SK-N-SH (cell line): ENCODE measurements around the gene GPX2. TPM values are rescaled to one million over a fixed set of nuclear protein-coding genes. Genes with fewer than 3 reads are reported as not detected.

ENCODE experiments used
- CTCF ChIA-PET: fragments of 300-600, 350-600 bp; formaldehyde crosslinking; extraction: SDS; loops from one replicate; lab custom pipeline; 2021; lab: Yijun Ruan, JAX
- POLR2A ChIA-PET: fragments of 350-600 bp; sonication (Branson Sonifier 250); formaldehyde crosslinking; extraction: SDS; loops from one replicate; lab custom pipeline; 2020; ENCODE audit warnings: antibody characterized with exemption, inconsistent platforms; lab: Yijun Ruan, JAX
- DNase-seq: peaks from one replicate; pipeline ENCODE4 v3.0.0; 2012
- H2AFZ ChIP-seq: fragments of 200-600 bp; sonication (generic); 2 replicates; pipeline ENCODE4 v1.8.1; 2016; ENCODE audit warnings: antibody characterized with exemption, mild to moderate bottlenecking, low read depth
- H3F3A ChIP-seq: fragments of 200-600 bp; sonication (generic); replicated peaks from 2 replicates; pipeline ENCODE3; 2016; ENCODE audit warnings: antibody characterized with exemption, mild to moderate bottlenecking; ENCODE audit not compliant: insufficient read depth
- H3K27ac ChIP-seq, 2 experiments: fragments of 200-500 bp in 1 of 2; fragments of 200-600 bp in 1 of 2; sonication (Bioruptor generic) in 1 of 2; sonication (generic), shearing (Covaris generic) in 1 of 2; 2 replicates each; pipeline versions ENCODE4 v1.5.1 to v1.6.1; 2014 to 2016; ENCODE audit warnings: low read depth in 2 of 2, inconsistent platforms in 1 of 2, low read length in 1 of 2, mild to moderate bottlenecking in 1 of 2, mixed read lengths in 1 of 2
- H3K27me3 ChIP-seq: fragments of 200-600 bp; sonication (generic), shearing (Covaris generic); 2 replicates; pipeline ENCODE4 v1.6.1; 2016; ENCODE audit warnings: mixed run types; ENCODE audit not compliant: insufficient read depth
- H3K36me3 ChIP-seq, 2 experiments: fragments of 200-500 bp in 1 of 2; fragments of 200-600 bp in 1 of 2; sonication (Bioruptor generic) in 1 of 2; sonication (generic) in 1 of 2; replicated peaks in 1 of 2; 2 replicates each; pipeline versions ENCODE3 to v1.5.1; 2014 to 2016; ENCODE audit warnings: low read length in 1 of 2, mild to moderate bottlenecking in 1 of 2; ENCODE audit not compliant: insufficient read depth in 2 of 2, control insufficient read depth in 1 of 2
- H3K4me1 ChIP-seq, 2 experiments: fragments of 200-500 bp in 1 of 2; fragments of 200-600 bp in 1 of 2; sonication (Bioruptor generic) in 1 of 2; sonication (generic), shearing (Covaris generic) in 1 of 2; 2 replicates each; pipeline versions ENCODE4 v1.5.1 to v1.6.1; 2014 to 2016; ENCODE audit warnings: low read depth in 1 of 2, low read length in 1 of 2, mixed run types in 1 of 2; ENCODE audit not compliant: insufficient read depth in 2 of 2, control insufficient read depth in 1 of 2
- H3K4me2 ChIP-seq: fragments of 200-600 bp; sonication (generic), shearing (Covaris generic); 2 replicates; pipeline ENCODE4 v1.6.1; 2017; ENCODE audit warnings: mixed run types
- H3K4me3 ChIP-seq, 2 experiments: fragments of 200-500 bp in 1 of 2; fragments of 200-600 bp in 1 of 2; sonication (Bioruptor generic) in 1 of 2; sonication (generic), shearing (Covaris generic) in 1 of 2; 2 replicates each; pipeline versions ENCODE4 v1.5.1 to v1.8.1; 2014 to 2016; ENCODE audit warnings: low read depth in 2 of 2, inconsistent platforms in 1 of 2, low read length in 1 of 2, mild to moderate bottlenecking in 1 of 2, mixed read lengths in 1 of 2, moderate library complexity in 1 of 2
- H3K79me2 ChIP-seq: fragments of 200-600 bp; sonication (generic); 2 replicates; pipeline ENCODE4 v1.8.1; 2017; ENCODE audit warnings: mild to moderate bottlenecking; ENCODE audit not compliant: insufficient read depth
- H3K9ac ChIP-seq: fragments of 200-600 bp; sonication (generic); 2 replicates; pipeline ENCODE4 v1.6.1; 2017; ENCODE audit warnings: mixed run types
- H3K9me2 ChIP-seq: fragments of 200-600 bp; sonication (generic); 2 replicates; pipeline ENCODE4 v1.6.1; 2017; ENCODE audit warnings: mixed run types
- H3K9me3 ChIP-seq: fragments of 200-600 bp; sonication (generic); 2 replicates; pipeline ENCODE4 v1.6.1; 2017; ENCODE audit warnings: mixed run types, mild to moderate bottlenecking, moderate library complexity
- H4K20me1 ChIP-seq: fragments of 200-600 bp; sonication (generic); 2 replicates; pipeline ENCODE4 v1.6.1; 2017; ENCODE audit warnings: mild to moderate bottlenecking, mixed run types; ENCODE audit not compliant: insufficient read depth
- CHD2 ChIP-seq: fragments of 150-350 bp; IDR thresholded peaks from 2 replicates; pipeline ENCODE4 v1.6.1; 2018; ENCODE audit warnings: low read length; ENCODE audit not compliant: partially characterized antibody
- FOSL2 ChIP-seq: IDR thresholded peaks from 2 replicates; pipeline ENCODE4 v1.4.0; 2012; ENCODE audit warnings: low read depth, mild to moderate bottlenecking, moderate library complexity, borderline replicate concordance
- FOXJ3 ChIP-seq: sonication (generic); formaldehyde crosslinking; IDR thresholded peaks from 2 replicates; pipeline ENCODE4 v1.5.1; 2020; ENCODE audit warnings: mild to moderate bottlenecking, missing genetic modification reagents
- FOXM1 ChIP-seq: IDR thresholded peaks from 2 replicates; pipeline ENCODE4 v1.4.0; 2012; ENCODE audit warnings: low read depth, mild to moderate bottlenecking
- GABPA ChIP-seq: IDR thresholded peaks from 2 replicates; pipeline ENCODE4 v1.4.0; 2012; ENCODE audit warnings: low read depth, mild to moderate bottlenecking
- JUND ChIP-seq: IDR thresholded peaks from 2 replicates; pipeline ENCODE4 v1.4.0; 2012
- NRF1 ChIP-seq: IDR thresholded peaks from 2 replicates; pipeline ENCODE4 v1.6.1; 2012; ENCODE audit warnings: low read depth, mild to moderate bottlenecking, low read length
- POLR2AphosphoS5 ChIP-seq: IDR thresholded peaks from 2 replicates; pipeline ENCODE4 v1.6.1; 2012; ENCODE audit warnings: low read depth, low read length
- RAD21 ChIP-seq: IDR thresholded peaks from 2 replicates; pipeline ENCODE4 v1.6.1; 2012; ENCODE audit warnings: mild to moderate bottlenecking, low read length
- RFX5 ChIP-seq: IDR thresholded peaks from 2 replicates; pipeline ENCODE4 v1.6.1; 2012; ENCODE audit warnings: mild to moderate bottlenecking, improper control_type of control experiment, low read length
- RXRA ChIP-seq: IDR thresholded peaks from 2 replicates; pipeline ENCODE4 v1.4.0; 2012; ENCODE audit warnings: low read depth, mild to moderate bottlenecking, borderline replicate concordance
- SMC3 ChIP-seq: IDR thresholded peaks from 2 replicates; pipeline ENCODE4 v1.6.1; 2012; ENCODE audit warnings: low read depth, low read length, improper control_type of control experiment
- TEAD4 ChIP-seq: IDR thresholded peaks from 2 replicates; pipeline ENCODE4 v1.4.0; 2012; ENCODE audit warnings: mild to moderate bottlenecking, borderline replicate concordance; ENCODE audit not compliant: insufficient read depth
- YY1 ChIP-seq: IDR thresholded peaks from 2 replicates; pipeline ENCODE4 v1.4.0; 2012; ENCODE audit warnings: low read depth, mild to moderate bottlenecking
- WGBS: methylation state at CpG from one replicate; pipeline ENCODE4 v1.1.6; 2017; ENCODE audit warnings: low lambda C conversion rate; 5-methylcytosine and 5-hydroxymethylcytosine counted together
- polyA plus RNA-seq, 3 experiments: library from polyadenylated mRNA; depleted of rRNA; stranded (reverse); fragments of >200 nt; gene quantifications; 2 replicates each; pipeline ENCODE4 v1.2.3, GENCODE V29; 2012
- TF ChIP-seq, protein P1 (sequence below): fragments of 200-600 bp; sonication (generic); IDR thresholded peaks from 2 replicates; pipeline ENCODE4 v1.6.1; 2017; ENCODE audit warnings: antibody characterized with exemption, mild to moderate bottlenecking, moderate library complexity
- TF ChIP-seq, protein P2 (sequence below): IDR thresholded peaks from 2 replicates; pipeline ENCODE4 v1.4.0; 2012; ENCODE audit warnings: low read depth, borderline replicate concordance
- TF ChIP-seq, protein P3 (sequence below): fragments of 150-350 bp; IDR thresholded peaks from 2 replicates; pipeline ENCODE4 v1.6.1; 2017; ENCODE audit warnings: antibody characterized with exemption, low read length, low read depth, borderline replicate concordance
- TF ChIP-seq, protein P4 (sequence below): IDR thresholded peaks from 2 replicates; pipeline ENCODE4 v1.6.1; 2012; ENCODE audit warnings: mild to moderate bottlenecking, low read depth, low read length, moderate library complexity
- TF ChIP-seq, protein P5 (sequence below): IDR thresholded peaks from 2 replicates; pipeline ENCODE4; 2012

The GPX2 gene
- polyA plus RNA-seq, 1 of the 3 experiments (the other 2 are of a cell fraction), result not detected

GRCh38 chr14:64968651-64969050 lies 26.1 kb upstream of the GPX2 start:
- Histone ChIP-seq H3K36me3 (peaks cover 0 to 3% of the 10 kb centered on the region in 2 experiments), H2AFZ (no peak overlapping the region), H3K4me3 (no peak overlapping the region), H3K79me2 (no peaks in the 10 kb centered on the region), H3K9me3 (no peaks in the 10 kb centered on the region), H3K4me2 (no peak overlapping the region), H3K27me3 (no peaks in the 10 kb centered on the region), H3K9me2 (no peaks in the 10 kb centered on the region), H3K4me1 (peaks cover 10 to 19% of the 10 kb centered on the region in 2 experiments; a peak in 3 of 4 replicates), H4K20me1 (no peaks in the 10 kb centered on the region), H3K27ac (no peak overlapping the region), H3F3A (no peaks in the 10 kb centered on the region), H3K9ac (no peak overlapping the region)
- TF ChIP-seq, protein P1, sequence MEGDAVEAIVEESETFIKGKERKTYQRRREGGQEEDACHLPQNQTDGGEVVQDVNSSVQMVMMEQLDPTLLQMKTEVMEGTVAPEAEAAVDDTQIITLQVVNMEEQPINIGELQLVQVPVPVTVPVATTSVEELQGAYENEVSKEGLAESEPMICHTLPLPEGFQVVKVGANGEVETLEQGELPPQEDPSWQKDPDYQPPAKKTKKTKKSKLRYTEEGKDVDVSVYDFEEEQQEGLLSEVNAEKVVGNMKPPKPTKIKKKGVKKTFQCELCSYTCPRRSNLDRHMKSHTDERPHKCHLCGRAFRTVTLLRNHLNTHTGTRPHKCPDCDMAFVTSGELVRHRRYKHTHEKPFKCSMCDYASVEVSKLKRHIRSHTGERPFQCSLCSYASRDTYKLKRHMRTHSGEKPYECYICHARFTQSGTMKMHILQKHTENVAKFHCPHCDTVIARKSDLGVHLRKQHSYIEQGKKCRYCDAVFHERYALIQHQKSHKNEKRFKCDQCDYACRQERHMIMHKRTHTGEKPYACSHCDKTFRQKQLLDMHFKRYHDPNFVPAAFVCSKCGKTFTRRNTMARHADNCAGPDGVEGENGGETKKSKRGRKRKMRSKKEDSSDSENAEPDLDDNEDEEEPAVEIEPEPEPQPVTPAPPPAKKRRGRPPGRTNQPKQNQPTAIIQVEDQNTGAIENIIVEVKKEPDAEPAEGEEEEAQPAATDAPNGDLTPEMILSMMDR, result no peak
- TF ChIP-seq POLR2AphosphoS5, result no peak
- no peak for TF ChIP-seq NRF1
- TF ChIP-seq FOSL2, result no peak
- TF ChIP-seq TEAD4, result no peak
- no peak for TF ChIP-seq JUND
- no peak for TF ChIP-seq RFX5
- TF ChIP-seq FOXJ3 (CRISPR knock-in tag), result no peak
- TF ChIP-seq, protein P2, sequence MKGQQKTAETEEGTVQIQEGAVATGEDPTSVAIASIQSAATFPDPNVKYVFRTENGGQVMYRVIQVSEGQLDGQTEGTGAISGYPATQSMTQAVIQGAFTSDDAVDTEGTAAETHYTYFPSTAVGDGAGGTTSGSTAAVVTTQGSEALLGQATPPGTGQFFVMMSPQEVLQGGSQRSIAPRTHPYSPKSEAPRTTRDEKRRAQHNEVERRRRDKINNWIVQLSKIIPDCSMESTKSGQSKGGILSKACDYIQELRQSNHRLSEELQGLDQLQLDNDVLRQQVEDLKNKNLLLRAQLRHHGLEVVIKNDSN, result no peak
- TF ChIP-seq RAD21, result no peak
- no peak for TF ChIP-seq GABPA
- no peak for TF ChIP-seq SMC3
- WGBS, result 91% methylated on average over 6 of the region's 6 CpGs
- POLR2A ChIA-PET, result no interaction called here
- DNase-seq, result no peak
- CTCF ChIA-PET, result interaction anchor here (1.1 to 1.8 kb wide), 2 partner anchors 18 to 51 kb away, joined by 3 to 7 read pairs; partner anchors contain the start of gene FNTB

GRCh38 chr14:64968167-64968566 lies 25.6 kb upstream of the GPX2 start:
- ChIA-PET POLR2A (no interaction called here), CTCF (interaction anchor here (1.1 to 1.8 kb wide), 2 partner anchors 19 to 52 kb away, joined by 3 to 7 read pairs; partner anchors contain the start of gene FNTB)
- Histone ChIP-seq H3K27me3 (no peaks in the 10 kb centered on the region), H3K36me3 (peaks cover 0 to 3% of the 10 kb centered on the region in 2 experiments), H2AFZ (no peak overlapping the region), H4K20me1 (no peaks in the 10 kb centered on the region), H3K4me2 (no peak overlapping the region), H3K4me3 (no peak overlapping the region), H3K9me3 (no peaks in the 10 kb centered on the region), H3K4me1 (peaks cover 10 to 19% of the 10 kb centered on the region in 2 experiments; a peak in 3 of 4 replicates), H3F3A (no peaks in the 10 kb centered on the region), H3K79me2 (no peaks in the 10 kb centered on the region), H3K9ac (no peak overlapping the region), H3K27ac (no peak overlapping the region), H3K9me2 (no peaks in the 10 kb centered on the region)
- no peak for DNase-seq
- 96% methylated on average over 7 of the region's 7 CpGs for WGBS
- TF ChIP-seq, protein P3, sequence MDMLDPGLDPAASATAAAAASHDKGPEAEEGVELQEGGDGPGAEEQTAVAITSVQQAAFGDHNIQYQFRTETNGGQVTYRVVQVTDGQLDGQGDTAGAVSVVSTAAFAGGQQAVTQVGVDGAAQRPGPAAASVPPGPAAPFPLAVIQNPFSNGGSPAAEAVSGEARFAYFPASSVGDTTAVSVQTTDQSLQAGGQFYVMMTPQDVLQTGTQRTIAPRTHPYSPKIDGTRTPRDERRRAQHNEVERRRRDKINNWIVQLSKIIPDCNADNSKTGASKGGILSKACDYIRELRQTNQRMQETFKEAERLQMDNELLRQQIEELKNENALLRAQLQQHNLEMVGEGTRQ, result no peak
- no peak for TF ChIP-seq RFX5
- TF ChIP-seq TEAD4, result no peak
- no peak for TF ChIP-seq JUND
- no peak for TF ChIP-seq RXRA
- no peak for TF ChIP-seq NRF1
- TF ChIP-seq, protein P4, sequence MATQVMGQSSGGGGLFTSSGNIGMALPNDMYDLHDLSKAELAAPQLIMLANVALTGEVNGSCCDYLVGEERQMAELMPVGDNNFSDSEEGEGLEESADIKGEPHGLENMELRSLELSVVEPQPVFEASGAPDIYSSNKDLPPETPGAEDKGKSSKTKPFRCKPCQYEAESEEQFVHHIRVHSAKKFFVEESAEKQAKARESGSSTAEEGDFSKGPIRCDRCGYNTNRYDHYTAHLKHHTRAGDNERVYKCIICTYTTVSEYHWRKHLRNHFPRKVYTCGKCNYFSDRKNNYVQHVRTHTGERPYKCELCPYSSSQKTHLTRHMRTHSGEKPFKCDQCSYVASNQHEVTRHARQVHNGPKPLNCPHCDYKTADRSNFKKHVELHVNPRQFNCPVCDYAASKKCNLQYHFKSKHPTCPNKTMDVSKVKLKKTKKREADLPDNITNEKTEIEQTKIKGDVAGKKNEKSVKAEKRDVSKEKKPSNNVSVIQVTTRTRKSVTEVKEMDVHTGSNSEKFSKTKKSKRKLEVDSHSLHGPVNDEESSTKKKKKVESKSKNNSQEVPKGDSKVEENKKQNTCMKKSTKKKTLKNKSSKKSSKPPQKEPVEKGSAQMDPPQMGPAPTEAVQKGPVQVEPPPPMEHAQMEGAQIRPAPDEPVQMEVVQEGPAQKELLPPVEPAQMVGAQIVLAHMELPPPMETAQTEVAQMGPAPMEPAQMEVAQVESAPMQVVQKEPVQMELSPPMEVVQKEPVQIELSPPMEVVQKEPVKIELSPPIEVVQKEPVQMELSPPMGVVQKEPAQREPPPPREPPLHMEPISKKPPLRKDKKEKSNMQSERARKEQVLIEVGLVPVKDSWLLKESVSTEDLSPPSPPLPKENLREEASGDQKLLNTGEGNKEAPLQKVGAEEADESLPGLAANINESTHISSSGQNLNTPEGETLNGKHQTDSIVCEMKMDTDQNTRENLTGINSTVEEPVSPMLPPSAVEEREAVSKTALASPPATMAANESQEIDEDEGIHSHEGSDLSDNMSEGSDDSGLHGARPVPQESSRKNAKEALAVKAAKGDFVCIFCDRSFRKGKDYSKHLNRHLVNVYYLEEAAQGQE, result no peak
- TF ChIP-seq GABPA, result no peak
- TF ChIP-seq CHD2, result no peak
- TF ChIP-seq FOXM1, result no peak
- TF ChIP-seq, protein P5, sequence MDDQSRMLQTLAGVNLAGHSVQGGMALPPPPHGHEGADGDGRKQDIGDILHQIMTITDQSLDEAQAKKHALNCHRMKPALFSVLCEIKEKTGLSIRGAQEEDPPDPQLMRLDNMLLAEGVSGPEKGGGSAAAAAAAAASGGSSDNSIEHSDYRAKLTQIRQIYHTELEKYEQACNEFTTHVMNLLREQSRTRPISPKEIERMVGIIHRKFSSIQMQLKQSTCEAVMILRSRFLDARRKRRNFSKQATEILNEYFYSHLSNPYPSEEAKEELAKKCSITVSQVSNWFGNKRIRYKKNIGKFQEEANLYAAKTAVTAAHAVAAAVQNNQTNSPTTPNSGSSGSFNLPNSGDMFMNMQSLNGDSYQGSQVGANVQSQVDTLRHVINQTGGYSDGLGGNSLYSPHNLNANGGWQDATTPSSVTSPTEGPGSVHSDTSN, result no peak
- no peak for TF ChIP-seq YY1
- no peak for TF ChIP-seq POLR2AphosphoS5
- no peak for TF ChIP-seq RAD21
